Heart left ventricle (tissue), 13 donors: ENCODE results near the gene QRSL1.

Source experiments
- POLR2A ChIP-seq, 2 donors: fragments of 450-650 bp; IDR thresholded peaks; one replicate each; pipeline ENCODE4 v1.6.1; 2017; ENCODE audit warnings: antibody characterized with exemption in 2 of 2, mild to moderate bottlenecking in 2 of 2, moderate library complexity in 2 of 2
- TF ChIP-seq, protein P1 (sequence below), 12 donors: fragments of 200-600 bp; sonication (generic) in 4 of 12; IDR thresholded peaks; one replicate each; pipeline versions ENCODE4 v1.5.0 to v1.8.0; 2018 to 2022; ENCODE audit warnings: antibody characterized with exemption in 12 of 12, mild to moderate bottlenecking in 5 of 12
- donor health status: ischemic (EF 13 %, LVEDD 7.1; RV severe dilation, severe dysfunction).
- donor health status: DM: no; HTN: yes; CAD: no.
- donor health status: DM: no; HTN: no; CAD: no.
- donor health status: ischemic (EF 25% LVEDD 6.9; RV normal size, moderate dysfunction).
- donor health status: ischemic (EF 25% LVEDD 5.7; RV mildly dilated, moderate dysfunction).
- donor health status: ischemic (EF 35%, LVEDD 5.7; RV mildly dilated, moderate dysfunction).
- donor health status: nonischemic (EF 11% LVEDD 7.7; RV severe dilation, severe dysfunction).
- donor health status: DM: yes; HTN: yes; CAD: no.
- donor health status: PGD.
- donor health status: ischemic (EF 29% LVEDD 5.4; RV normal size, mild dysfunction).
- donor health status: nonischemic (EF 23%, LVEDD 6.1; RV moderate dilation, normal function).

DNA sequence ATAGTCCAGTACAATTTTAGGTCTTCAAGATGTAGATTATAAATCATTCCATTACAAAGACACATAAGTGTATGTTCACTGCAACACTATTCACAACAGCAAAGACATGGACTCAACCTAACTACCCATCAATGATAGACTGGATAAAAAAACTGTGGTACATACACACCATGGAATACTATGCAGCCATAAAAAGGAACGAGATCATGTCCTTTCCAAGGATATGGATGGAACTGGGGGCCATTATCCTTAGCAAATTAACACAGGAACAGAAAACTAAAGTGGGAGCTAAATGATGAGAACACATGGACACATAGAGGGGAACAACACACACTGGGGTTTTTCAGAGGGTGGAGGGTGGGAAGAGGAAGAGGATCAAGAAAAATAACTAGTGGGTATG is 6.3 kb upstream of the QRSL1 start:
- TF ChIP-seq, protein P1, sequence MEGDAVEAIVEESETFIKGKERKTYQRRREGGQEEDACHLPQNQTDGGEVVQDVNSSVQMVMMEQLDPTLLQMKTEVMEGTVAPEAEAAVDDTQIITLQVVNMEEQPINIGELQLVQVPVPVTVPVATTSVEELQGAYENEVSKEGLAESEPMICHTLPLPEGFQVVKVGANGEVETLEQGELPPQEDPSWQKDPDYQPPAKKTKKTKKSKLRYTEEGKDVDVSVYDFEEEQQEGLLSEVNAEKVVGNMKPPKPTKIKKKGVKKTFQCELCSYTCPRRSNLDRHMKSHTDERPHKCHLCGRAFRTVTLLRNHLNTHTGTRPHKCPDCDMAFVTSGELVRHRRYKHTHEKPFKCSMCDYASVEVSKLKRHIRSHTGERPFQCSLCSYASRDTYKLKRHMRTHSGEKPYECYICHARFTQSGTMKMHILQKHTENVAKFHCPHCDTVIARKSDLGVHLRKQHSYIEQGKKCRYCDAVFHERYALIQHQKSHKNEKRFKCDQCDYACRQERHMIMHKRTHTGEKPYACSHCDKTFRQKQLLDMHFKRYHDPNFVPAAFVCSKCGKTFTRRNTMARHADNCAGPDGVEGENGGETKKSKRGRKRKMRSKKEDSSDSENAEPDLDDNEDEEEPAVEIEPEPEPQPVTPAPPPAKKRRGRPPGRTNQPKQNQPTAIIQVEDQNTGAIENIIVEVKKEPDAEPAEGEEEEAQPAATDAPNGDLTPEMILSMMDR (IDR thresholded peaks at IDR 0.05) = no peak
- TF ChIP-seq POLR2A (IDR thresholded peaks at IDR 0.05) = no peak
